Measurements from ENCODE around the gene UNK. TPM values are rescaled to one million over a fixed set of nuclear protein-coding genes. Genes with fewer than 3 reads are reported as not detected.
A peak's percentile ranks its signal among the peaks of the same experiment; 100 is the strongest.

UNK gene
- total and polyA plus RNA-seq, 2 of the 13 experiments (the other 11 are each of a cell fraction or from before 2014, with no cell fraction given): 31.6 to 33.0 TPM

- TF ChIP-seq ZNF562 (CRISPR knock-in tag; IDR thresholded peaks at IDR 0.05; ENCODE audit: borderline replicate concordance) (no peak), JUND (CRISPR knock-in tag; IDR thresholded peaks at IDR 0.05) (0 out of 2 replicates have a peak, but pooled peaks have one; percentile 7), ZNF124 (CRISPR knock-in tag; IDR thresholded peaks at IDR 0.05) (no peak), NCOA2 (CRISPR knock-in tag; IDR thresholded peaks at IDR 0.05) (peak; percentile 49), POLR2A (IDR thresholded peaks at IDR 0.05; ENCODE audit: insufficient read depth in 1 of 2, low read depth in 2 of 2, low read length in 2 of 2) (peak in 1 of 2 experiments; percentile 67; a peak in 2 of 4 replicates), ZNF296 (CRISPR knock-in tag; conservative IDR thresholded peaks at IDR 0.05) (no peak), SRY (CRISPR knock-in tag; IDR thresholded peaks at IDR 0.05) (no peak), MYC (CRISPR knock-in tag; IDR thresholded peaks at IDR 0.05; ENCODE audit: borderline replicate concordance) (0 out of 2 replicates have a peak, but pooled peaks have one; percentile 58), EEA1 (CRISPR knock-in tag; IDR thresholded peaks at IDR 0.05; ENCODE audit: borderline replicate concordance) (0 out of 2 replicates have a peak, but pooled peaks have one; percentile 49), KLF12 (CRISPR knock-in tag; IDR thresholded peaks at IDR 0.05; ENCODE audit: borderline replicate concordance) (0 out of 2 replicates have a peak, but pooled peaks have one; percentile 10), TBX3 (IDR thresholded peaks at IDR 0.05; ENCODE audit: borderline replicate concordance) (peak; percentile 59; the same call in 1 of the 2 replicates), ZNF609 (CRISPR knock-in tag; IDR thresholded peaks at IDR 0.05; ENCODE audit: borderline replicate concordance) (0 out of 2 replicates have a peak, but pooled peaks have one; percentile 33), HOXA3 (CRISPR knock-in tag; IDR thresholded peaks at IDR 0.05) (peak; percentile 82), DMAP1 (CRISPR knock-in tag; IDR thresholded peaks at IDR 0.05) (peak; percentile 66; the same call in 1 of the 2 replicates), IRF1 (CRISPR knock-in tag; IDR thresholded peaks at IDR 0.05; ENCODE audit: low read depth) (no peak), ETV6 (CRISPR knock-in tag; conservative IDR thresholded peaks at IDR 0.05) (peak; percentile 91), HOXA7 (CRISPR knock-in tag; IDR thresholded peaks at IDR 0.05) (no peak), BORCS8-MEF2B (CRISPR knock-in tag; IDR thresholded peaks at IDR 0.05) (peak; percentile 83), NFATC3 (CRISPR knock-in tag; IDR thresholded peaks at IDR 0.05) (no peak), SETDB1 (CRISPR knock-in tag; IDR thresholded peaks at IDR 0.05; ENCODE audit: borderline replicate concordance) (no peak), ZNF331 (CRISPR knock-in tag; IDR thresholded peaks at IDR 0.05) (peak; percentile 74), XBP1 (CRISPR knock-in tag; IDR thresholded peaks at IDR 0.05) (no peak), DR1 (CRISPR knock-in tag; IDR thresholded peaks at IDR 0.05) (no peak), HMGXB4 (CRISPR knock-in tag; IDR thresholded peaks at IDR 0.05; ENCODE audit: borderline replicate concordance in 1 of 2, low read depth in 1 of 2) (peak; percentile 75 to 90)
Measured at GRCh38 chr17:75845058-75845711, 60.6 kb downstream of the UNK start (continued).

Measured in HepG2 (cell line).